OCI-LY7 (cell line): ENCODE results near the gene CASKIN1.

Experiments used
- EZH2phosphoT487 ChIP-seq: fragments of 200-600 bp; sonication (generic); IDR thresholded peaks from 2 replicates; pipeline ENCODE4 v1.6.1; 2018; ENCODE audit warnings: low read depth, borderline replicate concordance, mild to moderate bottlenecking, mixed run types, antibody characterized with exemption, low read length, moderate library complexity, mixed read lengths
- TF ChIP-seq, protein P1 (sequence below): fragments of 200-600 bp; sonication (generic); conservative IDR thresholded peaks from 2 replicates; pipeline ENCODE4 v1.5.1; 2014; ENCODE audit warnings: mild to moderate bottlenecking, antibody characterized with exemption, low read length, moderate library complexity, mixed read lengths

DNA sequence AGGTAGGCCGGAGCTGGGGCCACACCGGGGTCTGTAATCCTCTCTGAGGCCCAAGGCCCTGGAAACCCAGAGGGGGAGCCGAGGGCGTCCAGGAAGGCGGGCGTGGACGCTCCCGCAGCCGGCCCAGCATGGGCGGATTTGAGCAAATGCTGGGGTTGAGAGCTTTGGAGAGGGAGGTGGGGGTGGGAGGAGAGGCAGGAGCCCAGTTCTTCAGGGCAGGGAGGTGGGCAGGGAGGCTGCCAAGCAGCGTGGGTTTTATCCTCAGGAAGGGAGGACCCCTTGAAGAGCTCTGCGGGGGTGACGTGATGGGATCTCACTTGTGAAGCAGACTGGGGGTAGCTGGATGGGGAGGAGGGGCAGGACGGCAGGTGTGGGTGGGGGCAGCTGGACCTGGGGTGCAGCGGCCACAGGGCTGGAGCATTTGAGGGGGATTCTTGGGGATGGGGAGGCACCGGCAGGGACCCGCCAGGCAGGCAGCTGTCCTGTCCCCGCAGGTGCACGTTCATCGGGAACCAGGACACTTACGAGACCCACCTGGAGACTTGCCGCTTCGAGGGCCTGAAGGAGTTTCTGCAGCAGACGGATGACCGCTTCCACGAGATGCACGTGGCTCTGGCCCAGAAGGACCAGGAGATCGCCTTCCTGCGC lies 23.6 kb downstream of the CASKIN1 start:
- TF ChIP-seq, protein P1, sequence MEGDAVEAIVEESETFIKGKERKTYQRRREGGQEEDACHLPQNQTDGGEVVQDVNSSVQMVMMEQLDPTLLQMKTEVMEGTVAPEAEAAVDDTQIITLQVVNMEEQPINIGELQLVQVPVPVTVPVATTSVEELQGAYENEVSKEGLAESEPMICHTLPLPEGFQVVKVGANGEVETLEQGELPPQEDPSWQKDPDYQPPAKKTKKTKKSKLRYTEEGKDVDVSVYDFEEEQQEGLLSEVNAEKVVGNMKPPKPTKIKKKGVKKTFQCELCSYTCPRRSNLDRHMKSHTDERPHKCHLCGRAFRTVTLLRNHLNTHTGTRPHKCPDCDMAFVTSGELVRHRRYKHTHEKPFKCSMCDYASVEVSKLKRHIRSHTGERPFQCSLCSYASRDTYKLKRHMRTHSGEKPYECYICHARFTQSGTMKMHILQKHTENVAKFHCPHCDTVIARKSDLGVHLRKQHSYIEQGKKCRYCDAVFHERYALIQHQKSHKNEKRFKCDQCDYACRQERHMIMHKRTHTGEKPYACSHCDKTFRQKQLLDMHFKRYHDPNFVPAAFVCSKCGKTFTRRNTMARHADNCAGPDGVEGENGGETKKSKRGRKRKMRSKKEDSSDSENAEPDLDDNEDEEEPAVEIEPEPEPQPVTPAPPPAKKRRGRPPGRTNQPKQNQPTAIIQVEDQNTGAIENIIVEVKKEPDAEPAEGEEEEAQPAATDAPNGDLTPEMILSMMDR, result no peak
- TF ChIP-seq EZH2phosphoT487, result no peak
